Activated CD4-positive, alpha-beta T cell treated with anti-CD3 and anti-CD28 coated beads, Interleukin-2, amount 10 ng/mL, durations not matched to agents 7 days and 5 days (primary cell): ENCODE data around the gene ITPRIP. TPM values are rescaled to one million over a fixed set of nuclear protein-coding genes. Genes with fewer than 3 reads are reported as not detected.

ENCODE experiments used
- CTCF ChIA-PET: fragments of 350-600 bp; sonication (Branson Sonifier 250); formaldehyde crosslinking; loops from one replicate; lab custom pipeline; 2021; ENCODE audit warnings: antibody characterized with exemption; lab: Charles Lee
- POLR2A ChIA-PET: fragments of 350-600 bp; sonication (Branson Sonifier 250); formaldehyde crosslinking; loops from one replicate; lab custom pipeline; 2021; ENCODE audit warnings: antibody characterized with exemption; lab: Charles Lee
- DNase-seq: peaks from one replicate; pipeline ENCODE4 v3.0.0-alpha.2; 2020
- H3K27ac Mint-ChIP-seq: one replicate; pipeline ENCODE4 v1.8.0; 2021; ENCODE audit warnings: mild to moderate bottlenecking, moderate library complexity, mixed read lengths
- H3K27me3 Mint-ChIP-seq: one replicate; pipeline ENCODE4 v1.8.0; 2021; ENCODE audit warnings: mixed read lengths
- H3K36me3 Mint-ChIP-seq: one replicate; pipeline ENCODE4 v1.8.0; 2021; ENCODE audit warnings: low read depth, mixed read lengths
- H3K4me1 Mint-ChIP-seq: one replicate; pipeline ENCODE4 v1.8.0; 2021; ENCODE audit warnings: mixed read lengths
- H3K4me3 Mint-ChIP-seq: one replicate; pipeline ENCODE4 v1.8.0; 2021; ENCODE audit warnings: mild to moderate bottlenecking, moderate library complexity, mixed read lengths
- H3K9me3 Mint-ChIP-seq: one replicate; pipeline ENCODE4 v1.8.0; 2021; ENCODE audit warnings: mixed read lengths
- total RNA-seq, 2 experiments: library from RNA; stranded (reverse); gene quantifications; one replicate each; pipeline ENCODE4 v1.2.3, GENCODE V29; 2021

ITPRIP gene
- total RNA-seq, 2 experiments from 2014 or later: 24.9 to 26.5 TPM

DNA sequence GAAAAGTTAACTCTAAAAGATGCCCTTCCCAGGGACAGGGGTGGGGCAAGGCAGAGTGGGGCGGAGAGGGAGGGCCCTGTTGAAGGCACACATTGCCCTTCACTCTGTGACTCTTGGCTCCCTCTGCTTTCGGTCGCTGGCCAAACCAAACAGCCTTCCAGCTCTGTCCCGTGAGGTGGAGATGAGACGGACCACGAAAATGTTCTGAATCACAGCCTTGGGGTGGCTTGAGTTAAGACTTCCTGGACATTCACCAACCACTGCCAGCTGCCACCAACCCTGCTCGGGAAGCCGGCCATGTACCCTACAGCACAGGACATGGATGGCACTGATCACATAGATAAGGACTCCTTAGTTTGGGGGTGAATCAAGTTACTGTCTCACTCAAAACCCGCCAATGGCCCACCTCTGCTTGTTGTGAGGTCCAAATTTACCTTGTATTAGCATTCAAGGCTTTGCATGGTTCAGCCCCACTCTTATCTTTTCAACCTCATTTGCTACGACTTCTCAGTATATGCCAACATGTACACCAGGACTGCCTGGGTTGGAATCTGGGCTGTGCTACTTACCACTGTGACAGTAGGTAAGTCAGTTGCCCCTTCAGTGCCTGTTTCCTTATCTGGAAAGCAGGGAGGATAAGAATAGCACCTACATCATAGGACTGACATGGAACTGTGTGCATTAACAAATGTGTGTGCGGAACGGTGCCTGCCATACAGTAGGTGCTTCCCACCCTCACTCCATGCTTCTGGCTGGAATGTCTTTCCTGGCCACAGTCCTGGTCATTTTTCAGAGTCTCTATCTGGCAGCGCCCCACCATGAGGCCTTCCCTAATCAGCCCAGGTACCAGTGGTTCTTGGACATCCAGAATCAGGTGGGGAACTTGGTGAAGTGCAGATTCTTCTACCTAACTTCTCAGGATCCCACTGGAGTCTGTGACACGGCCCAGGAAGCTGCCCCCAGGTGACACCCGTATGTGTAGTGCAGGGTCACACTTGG, 28.0 kb downstream of the ITPRIP start:
- H3K27ac Mint-ChIP-seq: peak overlapping the region; percentile 55
- H3K4me1 Mint-ChIP-seq: peaks cover 67% of the 10 kb centered on the region
- ChIA-PET POLR2A (no interaction called here), CTCF (interaction anchor here (0.8 to 2.9 kb wide), 8 partner anchors 12 to 55 kb away, joined by 3 to 9 read pairs (median 3); partner anchors contain the start of gene ITPRIP)
- no peak for DNase-seq
- H3K36me3 Mint-ChIP-seq: peaks cover 49% of the 10 kb centered on the region
- H3K9me3 Mint-ChIP-seq: no peaks in the 10 kb centered on the region
- H3K27me3 Mint-ChIP-seq: no peaks in the 10 kb centered on the region
- H3K4me3 Mint-ChIP-seq: no peak overlapping the region

DNA sequence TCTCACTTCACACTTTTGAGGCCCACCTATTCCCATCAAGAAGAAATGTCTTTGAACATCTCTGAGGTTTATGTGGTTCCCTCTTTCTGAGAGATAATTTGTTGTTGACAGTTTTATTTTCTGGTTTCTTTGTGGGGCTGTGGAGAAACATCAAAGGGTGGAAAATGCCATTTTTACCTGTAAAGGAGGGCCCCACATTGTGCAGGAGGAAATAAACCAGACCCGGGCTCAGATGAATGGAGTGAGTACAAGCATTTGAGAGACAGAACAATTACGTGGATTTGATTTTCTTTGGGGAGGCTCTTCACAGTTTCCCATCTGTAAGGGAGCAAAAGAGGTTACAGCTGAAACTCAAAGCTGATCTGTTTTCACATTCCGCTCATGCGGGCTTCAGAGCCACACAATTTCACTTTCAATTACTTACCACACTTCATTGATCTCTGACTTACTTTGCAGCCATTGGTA, 29.8 kb downstream of the ITPRIP start:
- Mint-ChIP-seq H3K4me1 (peaks cover 78% of the 10 kb centered on the region), H3K4me3 (peak overlapping the region; percentile 53), H3K36me3 (peaks cover 46% of the 10 kb centered on the region), H3K27me3 (no peaks in the 10 kb centered on the region), H3K9me3 (no peaks in the 10 kb centered on the region), H3K27ac (peak overlapping the region; percentile 89)
- peak; percentile 65 for DNase-seq
- ChIA-PET CTCF (interaction anchor here (4.7 kb wide), 1 partner anchor 43 kb away, joined by 47 read pairs; the partner anchor contains the start of gene CFAP58), POLR2A (no interaction called here)

DNA sequence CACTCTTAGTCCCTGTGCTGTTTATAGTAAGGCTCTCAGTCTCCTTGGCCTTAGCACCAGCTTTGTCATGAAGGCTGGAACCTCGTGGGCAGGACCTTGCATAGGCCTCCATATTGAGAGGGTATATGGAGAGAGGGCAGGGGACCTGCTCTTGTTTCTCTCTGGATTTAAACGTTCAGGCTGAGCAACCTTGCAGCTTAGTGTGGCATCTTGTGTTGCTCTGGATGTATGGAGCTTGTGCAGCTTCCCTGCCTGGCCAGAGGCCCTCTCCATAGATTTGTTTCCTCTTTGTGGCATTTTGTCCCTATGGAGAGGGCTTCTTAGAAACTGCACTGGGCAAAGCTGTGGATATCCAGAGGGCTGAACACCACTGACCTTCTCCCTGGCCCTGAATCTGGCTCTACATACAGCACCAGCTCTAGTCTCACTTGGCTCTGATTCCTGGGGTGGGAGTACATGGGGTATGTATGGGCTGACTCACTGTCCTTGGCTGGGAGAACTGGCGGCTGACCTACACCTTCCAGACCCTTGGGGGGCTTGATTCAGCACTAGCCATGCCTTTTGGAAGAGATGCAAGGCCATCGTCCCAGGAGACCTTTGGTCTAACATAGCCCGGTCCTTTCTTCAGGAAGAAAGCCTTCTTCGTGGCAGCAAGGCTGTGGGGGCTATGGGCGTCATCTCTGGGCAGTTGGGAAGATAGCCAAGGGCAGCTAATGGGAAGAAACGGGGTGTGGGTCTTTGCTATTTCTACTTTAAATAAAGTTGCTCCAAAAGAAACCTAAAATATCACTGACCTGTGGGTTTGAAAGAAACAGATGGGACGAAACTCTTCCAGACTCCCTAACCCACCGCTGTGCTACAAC, 30.5 kb downstream of the ITPRIP start:
- ChIA-PET CTCF (interaction anchor here (0.9 to 4.7 kb wide), 8 partner anchors 8 to 44 kb away, joined by 3 to 47 read pairs (median 20); partner anchors contain the start of gene CFAP58), POLR2A (interaction anchor here (0.6 kb wide), 1 partner anchor 38 kb away, joined by 4 read pairs; no protein-coding TSS in a partner anchor)
- Mint-ChIP-seq H3K27ac (peak overlapping the region; percentile 89), H3K9me3 (peaks cover 5% of the 10 kb centered on the region), H3K4me3 (no peak overlapping the region), H3K36me3 (peaks cover 44% of the 10 kb centered on the region), H3K27me3 (no peaks in the 10 kb centered on the region), H3K4me1 (peaks cover 82% of the 10 kb centered on the region)
- no peak for DNase-seq

GRCh38 chr10:104306897-104307296, 31.4 kb downstream of the ITPRIP start:
- CTCF ChIA-PET: interaction anchor here (0.9 to 4.7 kb wide), 12 partner anchors 9 to 160 kb away, joined by 3 to 47 read pairs (median 13); partner anchors contain the start of genes CFAP58 and ITPRIP
- POLR2A ChIA-PET: interaction anchor here (1.9 kb wide), 1 partner anchor 32 kb away, joined by 7 read pairs; the partner anchor contains the start of gene ITPRIP
- no peak overlapping the region for H3K27ac Mint-ChIP-seq
- DNase-seq: no peak
- no peak overlapping the region for H3K4me3 Mint-ChIP-seq
- peaks cover 76% of the 10 kb centered on the region for H3K4me1 Mint-ChIP-seq
- peaks cover 5% of the 10 kb centered on the region for H3K9me3 Mint-ChIP-seq
- no peaks in the 10 kb centered on the region for H3K27me3 Mint-ChIP-seq
- H3K36me3 Mint-ChIP-seq: peaks cover 42% of the 10 kb centered on the region

- POLR2A ChIA-PET: no interaction called here
- Mint-ChIP-seq H3K36me3 (peaks cover 27% of the 10 kb centered on the region), H3K4me1 (peaks cover 78% of the 10 kb centered on the region), H3K27me3 (no peaks in the 10 kb centered on the region), H3K4me3 (no peak overlapping the region), H3K27ac (no peak overlapping the region), H3K9me3 (peaks cover 8% of the 10 kb centered on the region)
- no peak for DNase-seq
- CTCF ChIA-PET: interaction anchor here (1.6 to 4.7 kb wide), 11 partner anchors 9 to 52 kb away, joined by 5 to 47 read pairs (median 15); partner anchors contain the start of genes CFAP58 and ITPRIP
Observed at GRCh38 chr10:104304927-104305326, 33.3 kb downstream of the ITPRIP start.

- peaks cover 24% of the 10 kb centered on the region for H3K36me3 Mint-ChIP-seq
- peaks cover 75% of the 10 kb centered on the region for H3K4me1 Mint-ChIP-seq
- no peak for DNase-seq
- H3K4me3 Mint-ChIP-seq: no peak overlapping the region
- peaks cover 8% of the 10 kb centered on the region for H3K9me3 Mint-ChIP-seq
- no peaks in the 10 kb centered on the region for H3K27me3 Mint-ChIP-seq
- ChIA-PET POLR2A (no interaction called here), CTCF (interaction anchor here (1.0 to 4.7 kb wide), 9 partner anchors 9 to 53 kb away, joined by 3 to 47 read pairs (median 11); partner anchors contain the start of gene CFAP58)
- no peak overlapping the region for H3K27ac Mint-ChIP-seq
Observed at GRCh38 chr10:104304356-104304745, 33.9 kb downstream of the ITPRIP start.

DNA sequence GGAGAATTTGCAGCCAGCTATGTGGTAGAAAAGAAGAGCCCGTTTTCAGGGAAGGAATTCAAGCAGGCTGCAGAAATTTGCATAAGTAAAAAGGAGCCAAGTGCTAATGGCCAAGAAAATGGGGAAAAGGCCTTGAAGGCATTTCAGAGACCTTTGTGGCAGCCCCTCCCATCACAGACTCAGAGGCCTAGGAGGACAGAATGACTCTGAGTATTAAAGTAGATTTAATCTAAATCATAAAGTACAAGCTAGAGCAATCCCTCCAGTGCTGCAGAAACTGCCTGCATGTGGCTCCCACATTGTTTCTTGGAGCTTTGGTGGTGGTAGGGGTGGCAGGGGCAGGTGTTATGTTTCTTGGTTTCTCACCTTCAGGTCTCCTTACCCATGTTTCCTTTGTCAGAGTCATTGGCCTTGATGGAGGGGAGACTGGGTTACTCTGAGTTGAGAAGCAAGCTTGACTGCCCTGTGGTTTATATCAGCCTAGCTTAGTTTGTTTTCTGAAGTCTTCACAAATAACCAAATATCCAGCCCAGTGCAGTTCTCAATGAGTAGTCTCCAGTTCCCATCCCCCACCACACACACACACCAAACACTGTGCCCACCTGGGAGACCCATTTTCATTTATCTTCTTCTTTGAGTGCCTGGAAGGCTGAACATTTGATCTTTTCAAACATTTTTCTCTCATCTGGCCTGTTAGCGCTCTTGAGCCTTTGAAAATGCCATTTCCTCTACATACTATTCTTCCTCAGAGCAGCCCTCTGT, 34.5 kb downstream of the ITPRIP start:
- DNase-seq: no peak
- POLR2A ChIA-PET: no interaction called here
- CTCF ChIA-PET: interaction anchor here (0.6 to 4.2 kb wide), 7 partner anchors 8 to 355 kb away, joined by 3 to 26 read pairs (median 4); partner anchors contain the start of gene CFAP58
- Mint-ChIP-seq H3K4me1 (peaks cover 73% of the 10 kb centered on the region), H3K4me3 (no peak overlapping the region), H3K27me3 (no peaks in the 10 kb centered on the region), H3K36me3 (peaks cover 21% of the 10 kb centered on the region), H3K27ac (no peak overlapping the region), H3K9me3 (peaks cover 8% of the 10 kb centered on the region)

GRCh38 chr10:104301907-104302690, 36.2 kb downstream of the ITPRIP start:
- Mint-ChIP-seq H3K4me1 (peaks cover 56% of the 10 kb centered on the region), H3K9me3 (peaks cover 8% of the 10 kb centered on the region), H3K27me3 (no peaks in the 10 kb centered on the region), H3K4me3 (no peak overlapping the region), H3K27ac (no peak overlapping the region), H3K36me3 (peaks cover 17% of the 10 kb centered on the region)
- ChIA-PET CTCF (interaction anchor here (0.9 to 2.6 kb wide), 2 partner anchors 10 to 52 kb away, joined by 3 to 11 read pairs; partner anchors contain the start of gene CFAP58), POLR2A (no interaction called here)
- no peak for DNase-seq

GRCh38 chr10:104300736-104301292, 37.5 kb downstream of the ITPRIP start:
- Mint-ChIP-seq H3K4me3 (no peak overlapping the region), H3K36me3 (peaks cover 17% of the 10 kb centered on the region), H3K4me1 (peaks cover 43% of the 10 kb centered on the region), H3K9me3 (peaks cover 8% of the 10 kb centered on the region), H3K27me3 (no peaks in the 10 kb centered on the region), H3K27ac (peak overlapping the region; percentile 84)
- DNase-seq: peak; percentile 45
- POLR2A ChIA-PET: no interaction called here
- CTCF ChIA-PET: interaction anchor here (0.8 to 3.3 kb wide), 5 partner anchors 17 to 53 kb away, joined by 3 to 15 read pairs (median 4); partner anchors contain the start of gene CFAP58

GRCh38 chr10:104300002-104300735, 38.1 kb downstream of the ITPRIP start:
- ChIA-PET CTCF (interaction anchor here (0.8 to 3.3 kb wide), 8 partner anchors 12 to 53 kb away, joined by 3 to 15 read pairs (median 4); partner anchors contain the start of gene CFAP58), POLR2A (interaction anchor here (0.5 kb wide), 1 partner anchor 325 kb away, joined by 4 read pairs; no protein-coding TSS in a partner anchor)
- H3K4me3 Mint-ChIP-seq: no peak overlapping the region
- H3K36me3 Mint-ChIP-seq: peaks cover 17% of the 10 kb centered on the region
- H3K27me3 Mint-ChIP-seq: no peaks in the 10 kb centered on the region
- H3K4me1 Mint-ChIP-seq: peaks cover 40% of the 10 kb centered on the region
- H3K9me3 Mint-ChIP-seq: peaks cover 8% of the 10 kb centered on the region
- peak overlapping the region; percentile 84 for H3K27ac Mint-ChIP-seq
- no peak for DNase-seq
